ENCODE results near the gene SLC6A16. TPM values are rescaled to one million over a fixed set of nuclear protein-coding genes. Genes with fewer than 3 reads are reported as not detected.
A peak's percentile ranks its signal among the peaks of the same experiment; 100 is the strongest.

SLC6A16 gene
- total RNA-seq, 1 donor from 2014 or later: 0.85 TPM

- Histone ChIP-seq H3K27me3 (no peaks in the 10 kb centered on the region), H3K27ac (peak overlapping the region; percentile 37 to 88), H3K4me1 (peaks cover 0 to 7% of the 10 kb centered on the region in 2 donors), H3K9me3 (peaks cover 0 to 11% of the 10 kb centered on the region in 2 donors), H3K36me3 (peaks cover 0 to under 1% of the 10 kb centered on the region in 2 donors), H3K4me3 (peak overlapping the region; percentile 38 to 76)
- TF ChIP-seq CTCF (IDR thresholded peaks at IDR 0.05): no peak
- DNase-seq (ENCODE audit: low spot score in 2 of 2): no peak
- intact Hi-C loops (cut with DNase I): loop anchor here (5.0 kb wide), 3 partner anchors 228 to 727 kb away; partner anchors contain the start of genes DBP, PRMT1 and PRR12
These were observed 39.2 kb upstream of the SLC6A16 start for GRCh38 chr19:49364083-49364737.

GRCh38 chr19:49363268-49364082, 38.5 kb upstream of the SLC6A16 start, which contains the start of gene DKKL1:
DKKL1 (plus strand) TSS chr19:49363877; CDS start chr19:49363999, 122 bp downstream.
- peaks cover 0 to 4% of the 10 kb centered on the region in 2 donors for H3K9me3 ChIP-seq
- intact Hi-C loops (cut with DNase I): loop anchor here (1.0 to 5.0 kb wide), 5 partner anchors 24 to 726 kb away; partner anchors contain the start of genes DBP, PRMT1 and PRR12

GRCh38 chr19:49362929-49363267, 37.9 kb upstream of the SLC6A16 start:
- intact Hi-C loops (cut with DNase I): loop anchor here (1.0 to 5.0 kb wide), 5 partner anchors 24 to 726 kb away; partner anchors contain the start of genes DBP, PRMT1 and PRR12
- no peak for TF ChIP-seq CTCF (IDR thresholded peaks at IDR 0.05)
- peak in 1 of 2 donors; percentile 71 for DNase-seq (ENCODE audit: low spot score in 2 of 2)
- H3K27ac ChIP-seq: peak overlapping the region; percentile 88 to 89
- no peaks in the 10 kb centered on the region for H3K9me3 ChIP-seq
- peak overlapping the region; percentile 45 to 76 for H3K4me3 ChIP-seq
- no peaks in the 10 kb centered on the region for H3K27me3 ChIP-seq
- peaks cover 0 to 7% of the 10 kb centered on the region in 2 donors for H3K4me1 ChIP-seq
- peaks cover 0 to 12% of the 10 kb centered on the region in 2 donors for H3K36me3 ChIP-seq

More at GRCh38 chr19:49363268-49364082, 38.5 kb upstream of the SLC6A16 start, which contains the start of gene DKKL1:
- peaks cover 0 to 7% of the 10 kb centered on the region in 2 donors for H3K4me1 ChIP-seq
- TF ChIP-seq CTCF (IDR thresholded peaks at IDR 0.05): no peak
- DNase-seq (ENCODE audit: low spot score in 2 of 2): peak; percentile 98 to 99
- peak within 1 kb of the TSS; percentile 88 to 89 for H3K27ac ChIP-seq
- peak within 1 kb of the TSS; percentile 45 to 76 for H3K4me3 ChIP-seq
- H3K36me3 ChIP-seq: peaks cover 0 to 7% of the 10 kb centered on the region in 2 donors
- H3K27me3 ChIP-seq: no peaks in the 10 kb centered on the region

GRCh38 chr19:49362048-49362928, 37.3 kb upstream of the SLC6A16 start, which contains the start of gene TEAD2:
TEAD2 (minus strand) TSS chr19:49362416; CDS start chr19:49360075, 2,341 bp downstream.
- peak in 1 of 2 donors; percentile 85 for DNase-seq (ENCODE audit: low spot score in 2 of 2)
- Histone ChIP-seq H3K36me3 (peaks cover 0 to 17% of the 10 kb centered on the region in 2 donors), H3K4me1 (peaks cover 0 to 7% of the 10 kb centered on the region in 2 donors), H3K9me3 (no peaks in the 10 kb centered on the region), H3K4me3 (peak within 1 kb of the TSS; percentile 62 to 76), H3K27ac (peak within 1 kb of the TSS; percentile 88 to 89), H3K27me3 (no peaks in the 10 kb centered on the region)
- intact Hi-C loops (cut with DNase I): loop anchor here (5.0 kb wide), 3 partner anchors 230 to 725 kb away; partner anchors contain the start of genes DBP, PRMT1 and PRR12
- TF ChIP-seq CTCF (IDR thresholded peaks at IDR 0.05): no peak

Measured in ascending aorta (tissue), 2 donors.